Erythroblast (primary cell): ENCODE results near the gene SSPN.

Experiments
- GATA1 ChIP-seq: IDR thresholded peaks from 2 replicates; pipeline ENCODE4 v1.6.1; 2011; ENCODE audit warnings: low read depth, mild to moderate bottlenecking, control low read depth, low read length, moderate library complexity
- POLR2A ChIP-seq: IDR thresholded peaks from 2 replicates; pipeline ENCODE4 v1.6.1; 2011; ENCODE audit warnings: mild to moderate bottlenecking, low read length

DNA sequence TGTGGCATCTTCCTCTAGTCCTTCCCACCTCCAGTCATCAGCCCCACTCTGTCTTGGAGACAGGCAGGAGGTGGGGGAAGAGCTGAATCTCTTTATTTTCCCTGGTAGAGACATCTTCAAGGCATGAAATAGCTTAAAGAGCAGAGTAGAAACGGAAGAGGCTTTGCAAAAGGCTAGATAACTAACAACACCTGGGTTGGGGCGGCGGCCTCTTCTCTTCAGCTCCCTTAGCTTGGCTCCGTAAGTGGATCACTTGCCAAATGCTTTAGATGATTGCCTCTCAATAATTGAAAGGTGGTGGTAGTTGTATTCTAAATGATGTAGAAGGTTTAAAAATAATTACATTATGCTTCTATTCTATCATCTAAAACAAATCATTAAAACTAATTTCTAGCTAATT, 36.1 kb downstream of the SSPN start:
- TF ChIP-seq POLR2A (no peak), GATA1 (no peak)
